GM18861 (cell line): Measurements from ENCODE around the gene RGS9.
"Not testable (repeated sequence)": the region's sequence is repeated elsewhere in the genome, so short reads cannot be mapped to it uniquely, and the experiment has no call there.

Experiments used
- ATAC-seq: cut with Tn5 transposase; IDR thresholded peaks from one replicate; pipeline ENCODE4 v1.9.1; 2021; ENCODE audit not compliant: unreplicated experiment

Gene RGS9

DNA sequence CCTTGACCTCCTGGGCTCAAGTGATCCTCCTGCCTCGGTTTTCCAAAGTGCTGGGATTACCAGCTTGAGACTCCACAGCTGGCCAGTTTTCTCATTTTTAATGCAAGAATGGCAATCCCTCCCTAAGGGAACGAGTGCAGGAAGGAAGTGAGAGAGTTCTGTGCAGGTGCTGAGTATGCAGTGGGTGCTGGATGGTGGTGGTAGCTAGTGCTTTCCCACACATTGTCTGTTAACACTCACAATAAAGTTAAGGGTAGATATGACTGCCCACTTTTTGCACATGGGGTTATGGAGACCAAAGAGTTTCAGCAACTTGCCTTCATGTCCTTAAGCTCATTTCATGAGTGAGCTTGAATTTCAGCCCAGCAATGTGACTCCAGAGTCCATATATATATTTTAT, 18.5 kb downstream of the RGS9 start:
- ATAC-seq: peak; percentile 28

DNA sequence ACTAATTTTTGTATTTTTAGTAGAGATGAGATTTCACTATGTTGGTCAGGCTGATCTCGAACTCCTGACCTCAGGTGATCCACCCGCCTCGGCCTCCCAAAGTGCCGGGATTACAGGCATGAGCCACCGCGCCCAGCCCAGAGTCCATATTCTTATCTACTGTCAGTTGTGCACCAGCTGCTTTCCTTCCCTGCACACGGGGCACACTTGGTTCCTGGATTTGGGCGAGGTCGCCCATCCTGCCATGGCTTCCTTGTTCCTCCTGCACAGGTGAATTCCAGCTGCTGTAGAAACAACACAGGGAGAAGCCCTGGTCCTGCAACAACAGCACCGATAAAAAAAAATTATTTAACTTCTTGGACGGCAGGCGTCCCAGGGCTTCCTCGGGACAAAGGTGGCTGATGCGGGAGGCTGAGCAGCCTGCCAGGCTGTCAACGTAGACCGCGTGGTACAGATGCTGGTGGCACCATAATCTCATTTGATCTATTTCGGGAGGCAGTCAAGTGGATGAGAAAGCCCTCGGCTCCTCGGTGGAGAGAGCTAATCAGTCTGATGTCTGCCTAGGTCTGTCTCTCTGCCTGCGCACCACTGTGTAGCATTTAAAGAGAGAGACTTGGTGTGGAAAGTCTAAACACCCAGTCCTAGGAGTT, 19.1 kb downstream of the RGS9 start:
- ATAC-seq: no peak

DNA sequence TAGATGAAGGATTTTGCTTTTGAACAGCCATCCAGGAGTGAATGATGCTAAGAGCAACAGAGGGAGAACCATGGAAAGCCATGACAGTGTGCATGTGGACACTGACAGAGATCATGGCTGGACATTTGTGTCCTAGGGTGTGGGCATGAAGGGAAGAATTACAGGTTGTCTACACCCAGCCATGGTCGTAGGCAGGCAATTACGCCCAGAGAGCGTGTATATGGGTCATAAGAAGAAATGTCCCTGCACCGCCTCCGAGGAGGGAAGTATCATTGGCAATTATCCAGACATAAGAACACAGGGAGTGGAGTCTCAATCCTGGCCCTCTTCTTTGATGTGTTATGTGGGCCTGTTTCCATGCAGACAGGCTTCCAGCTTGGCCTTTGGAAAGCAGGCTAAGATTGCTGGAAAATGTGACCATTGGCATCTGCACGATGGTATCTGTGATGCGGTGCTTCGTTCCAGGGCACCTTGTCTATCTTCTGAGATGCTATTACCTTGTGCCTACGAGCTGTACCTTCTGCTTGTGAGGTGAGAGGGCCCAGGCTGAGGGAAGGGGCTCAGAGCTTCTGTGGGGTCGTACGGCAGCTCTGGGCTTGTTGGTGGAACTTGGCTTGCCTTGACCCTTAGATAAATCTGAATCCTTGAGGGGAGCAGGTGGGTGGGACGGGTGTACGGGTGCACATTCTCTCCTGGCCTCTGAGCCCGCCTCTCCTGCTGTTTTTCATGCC, 19.8 kb downstream of the RGS9 start:
- ATAC-seq: no peak

DNA sequence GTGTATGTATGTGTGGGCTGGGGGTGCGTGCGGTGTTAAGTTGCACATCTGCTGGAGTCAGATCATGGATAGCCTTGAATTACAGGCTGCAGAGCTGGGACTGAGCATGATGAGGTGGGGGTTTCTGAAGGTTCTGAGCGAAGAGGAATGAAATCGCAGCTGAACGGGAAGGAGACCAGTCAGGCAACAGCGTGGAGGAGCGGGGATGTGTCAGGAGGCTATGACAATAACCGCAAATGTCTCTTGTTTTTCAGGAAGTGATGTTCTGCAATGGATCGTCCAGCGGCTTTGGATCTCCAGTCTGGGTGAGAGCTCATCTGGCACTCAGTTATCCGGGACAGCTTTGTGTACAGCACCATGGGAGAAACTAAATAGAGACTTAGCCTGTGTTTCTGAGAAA, 20.9 kb downstream of the RGS9 start:
- no peak for ATAC-seq

DNA sequence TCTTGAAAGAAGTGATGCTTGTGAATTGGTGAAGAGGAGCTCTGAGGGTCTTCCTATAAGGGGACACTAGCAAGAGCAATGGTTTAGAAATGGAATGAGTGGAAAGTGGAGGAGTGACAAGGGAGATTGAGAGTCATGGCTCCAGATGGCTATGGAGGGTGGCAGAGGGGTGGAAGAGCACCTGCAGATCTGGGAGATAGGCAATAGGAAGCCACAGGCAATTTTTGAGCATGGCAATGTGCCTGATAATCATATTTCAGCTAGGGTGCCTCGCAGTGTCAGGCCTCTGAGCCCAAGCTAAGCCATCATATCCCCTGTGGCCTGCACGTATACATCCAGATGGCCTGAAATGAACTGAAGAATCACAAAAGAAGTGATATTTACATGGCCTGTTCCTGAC, 21.5 kb downstream of the RGS9 start:
- no peak for ATAC-seq

DNA sequence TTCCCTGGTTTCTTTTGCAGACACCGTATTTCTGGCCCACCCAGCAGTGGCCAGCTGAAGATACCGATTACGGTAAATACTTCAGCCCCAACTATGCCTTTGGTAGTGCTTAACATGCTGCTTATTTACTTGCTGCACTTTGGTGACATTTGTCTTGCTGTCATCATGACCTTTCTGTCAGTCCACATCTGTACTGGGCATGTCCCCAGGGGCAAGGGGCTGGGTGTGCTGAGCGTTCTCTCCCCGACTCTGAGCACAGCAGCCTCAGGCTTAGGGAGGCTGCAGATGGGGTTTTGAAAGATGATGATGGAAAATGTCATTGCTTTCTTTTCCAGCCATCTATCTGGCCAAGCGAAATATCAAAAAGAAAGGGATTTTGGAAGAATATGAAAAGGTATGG, 23.3 kb downstream of the RGS9 start:
- no peak for ATAC-seq

DNA sequence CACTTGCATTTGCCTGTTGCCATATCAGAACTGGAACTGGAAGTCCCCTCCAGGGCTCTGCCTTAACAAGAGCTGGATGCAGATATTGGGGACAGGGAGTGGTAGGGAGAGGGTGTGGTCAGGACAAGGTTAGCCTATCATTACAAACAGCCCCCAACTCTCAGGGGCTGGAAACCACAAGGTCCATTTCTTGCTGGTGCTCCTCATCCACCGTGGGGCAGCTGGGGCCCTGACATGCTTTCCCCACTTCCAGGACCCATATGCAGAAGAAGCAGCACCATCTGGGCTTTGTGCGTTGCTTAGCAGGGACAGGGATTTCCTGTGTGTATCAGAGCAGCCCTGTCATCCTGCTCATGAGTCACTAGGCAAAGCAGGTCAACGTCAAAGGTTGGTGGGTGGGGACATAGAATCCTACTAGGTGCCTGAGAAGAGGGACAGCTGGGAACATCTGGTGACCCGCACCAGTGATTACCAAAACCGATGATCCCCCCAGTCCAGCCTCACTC, 26.9 kb downstream of the RGS9 start:
- ATAC-seq: peak; percentile 90

DNA sequence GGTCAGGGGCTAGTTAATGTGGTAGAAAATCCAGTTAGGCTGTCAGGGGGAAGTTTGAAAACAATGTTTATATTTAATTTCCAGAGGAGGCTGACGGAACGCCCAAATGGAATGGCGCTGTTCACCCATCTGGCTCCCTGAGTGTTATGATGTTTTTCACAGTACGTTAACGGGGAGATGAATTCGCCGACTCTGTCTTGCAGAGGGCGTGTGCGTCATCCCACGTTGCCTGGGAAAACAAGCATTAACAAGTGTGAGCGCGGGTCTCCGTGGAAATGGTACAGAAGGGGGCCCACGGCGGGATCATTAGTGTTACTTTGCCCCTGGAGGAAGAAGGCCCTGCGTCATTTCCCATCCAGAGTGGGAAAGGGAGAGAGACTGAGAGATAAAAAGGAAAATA, 29.6 kb downstream of the RGS9 start:
- no peak for ATAC-seq

DNA sequence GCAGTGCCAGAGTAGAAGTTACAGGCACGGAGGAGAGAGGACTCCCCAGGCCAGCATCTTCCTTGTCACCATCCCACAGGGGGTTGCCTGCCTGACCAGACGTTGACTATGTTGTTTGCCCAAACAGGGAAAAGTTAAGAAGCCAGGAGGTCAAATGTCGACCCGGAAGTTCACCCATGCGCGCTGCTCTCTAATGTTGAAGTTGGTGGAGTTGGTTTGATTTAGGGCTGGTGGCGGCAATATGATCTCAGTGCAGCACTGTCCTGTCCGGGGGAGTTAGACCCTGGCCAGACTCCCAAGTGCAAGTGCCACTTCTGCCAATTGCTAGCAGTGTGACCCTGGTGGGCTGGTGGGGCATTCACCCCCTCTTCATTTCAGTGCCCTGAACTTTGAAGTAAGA, 30.4 kb downstream of the RGS9 start:
- no peak for ATAC-seq

DNA sequence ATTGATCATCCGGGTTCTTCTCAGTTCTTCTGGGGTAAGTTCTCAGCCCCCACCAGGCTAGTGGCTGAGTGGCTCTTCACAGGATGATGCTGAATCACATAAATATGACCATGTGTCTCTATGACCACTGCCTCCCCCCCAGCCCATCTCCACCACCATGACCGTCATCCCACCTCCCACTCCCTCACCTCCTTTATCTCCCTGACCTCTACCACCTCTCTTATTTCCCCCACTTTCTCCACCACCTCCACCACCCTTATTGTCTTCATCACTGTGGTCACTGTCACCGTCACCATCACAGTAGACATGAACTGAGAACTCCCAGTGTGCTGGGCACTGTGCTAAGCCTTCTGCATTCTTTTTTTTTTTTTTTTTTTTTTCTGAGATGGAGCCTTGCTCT, 32.5 kb downstream of the RGS9 start:
- no peak for ATAC-seq

DNA sequence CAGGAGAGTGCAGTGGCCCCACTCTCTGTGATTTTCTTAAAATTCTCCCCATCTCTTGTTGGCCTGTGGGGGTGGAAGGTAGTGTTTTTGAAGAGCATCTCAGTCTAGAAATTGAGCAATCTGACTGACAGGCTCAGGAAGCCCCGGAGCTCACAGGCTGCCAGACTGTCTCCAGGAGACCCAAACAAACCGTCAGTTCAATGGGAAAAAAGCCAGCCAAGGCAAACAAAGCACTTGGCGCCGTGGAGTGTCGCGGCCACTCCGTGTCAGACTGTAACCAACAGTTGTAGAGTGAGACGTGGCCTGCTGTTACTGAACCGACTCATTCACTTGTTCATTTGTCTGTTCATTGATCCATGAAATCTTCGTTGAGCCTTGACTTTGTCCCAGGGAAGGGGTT, 33.7 kb downstream of the RGS9 start:
- ATAC-seq: no peak

DNA sequence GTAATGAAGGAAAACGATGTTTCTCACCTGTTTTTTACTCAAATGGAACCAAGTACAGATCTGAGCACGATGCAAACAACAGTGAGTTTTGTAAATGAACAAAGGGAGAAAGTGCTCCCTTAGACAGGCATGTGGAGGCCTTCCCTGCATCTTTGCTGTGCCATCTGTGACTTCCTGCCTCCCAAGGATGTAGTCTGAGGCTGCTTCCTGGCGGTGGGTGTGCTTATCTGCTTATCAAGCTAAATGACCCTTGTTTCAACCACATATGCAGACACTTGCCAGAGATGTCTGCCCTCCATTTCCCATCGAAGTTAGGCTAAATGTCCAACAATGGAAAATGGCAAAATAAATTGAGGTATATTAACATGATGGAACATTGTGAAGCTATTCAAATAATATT, 34.6 kb downstream of the RGS9 start:
- ATAC-seq: no peak

DNA sequence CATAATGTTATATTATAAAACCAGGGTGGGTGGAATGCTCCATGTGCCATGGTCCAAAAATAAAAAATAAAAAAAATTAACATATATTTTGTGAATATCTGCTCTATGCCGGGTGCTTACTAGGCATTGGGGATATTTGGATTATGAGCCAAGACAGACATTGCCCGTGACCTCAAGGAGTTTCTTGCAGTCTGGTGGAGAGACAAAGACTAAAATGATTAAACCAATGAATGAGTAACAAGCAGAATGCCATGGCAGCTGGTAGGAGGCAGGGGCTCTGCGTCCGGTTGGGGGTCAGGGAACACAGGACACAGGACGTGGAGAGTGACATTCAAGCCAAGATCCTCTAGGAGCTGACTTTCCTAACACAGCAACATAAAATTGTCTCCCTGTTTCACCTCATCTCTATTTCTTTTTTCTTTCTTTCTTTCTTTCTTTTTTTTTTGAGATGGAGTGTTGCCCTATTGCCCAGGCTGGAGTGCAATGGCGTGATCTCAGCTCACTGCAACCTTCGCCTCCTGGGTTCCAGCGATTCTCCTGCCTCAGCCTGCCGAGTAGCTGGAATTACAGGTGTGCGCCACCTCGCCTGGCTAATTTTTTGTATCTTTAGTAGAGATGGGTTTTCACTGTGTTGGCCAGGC, 35.4 kb downstream of the RGS9 start:
- no peak for ATAC-seq

DNA sequence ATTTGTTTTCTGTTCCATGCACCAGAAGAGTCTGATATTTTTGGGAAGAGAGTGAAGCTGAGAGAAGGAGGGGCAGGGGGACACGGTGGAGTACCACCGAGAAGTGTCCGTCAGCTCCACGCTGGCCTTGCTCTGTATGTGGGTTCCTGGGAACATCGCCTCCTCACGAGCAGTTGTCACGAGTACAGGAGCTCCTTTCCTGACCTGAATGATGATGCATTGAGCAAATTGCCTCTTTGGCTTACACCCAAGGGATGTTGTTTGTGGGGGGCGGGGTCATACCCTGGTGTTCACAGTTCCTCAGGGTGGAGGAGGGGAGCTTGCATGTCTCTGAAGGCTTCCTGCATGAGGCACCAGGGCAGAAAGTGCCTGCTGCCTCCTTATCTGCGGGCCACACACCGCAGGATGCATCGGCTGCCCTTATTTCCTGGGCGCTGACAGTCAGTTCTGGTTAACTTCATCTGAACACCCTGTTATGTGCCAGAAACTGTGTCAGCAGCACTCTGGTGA, 36.2 kb downstream of the RGS9 start:
- no peak for ATAC-seq

DNA sequence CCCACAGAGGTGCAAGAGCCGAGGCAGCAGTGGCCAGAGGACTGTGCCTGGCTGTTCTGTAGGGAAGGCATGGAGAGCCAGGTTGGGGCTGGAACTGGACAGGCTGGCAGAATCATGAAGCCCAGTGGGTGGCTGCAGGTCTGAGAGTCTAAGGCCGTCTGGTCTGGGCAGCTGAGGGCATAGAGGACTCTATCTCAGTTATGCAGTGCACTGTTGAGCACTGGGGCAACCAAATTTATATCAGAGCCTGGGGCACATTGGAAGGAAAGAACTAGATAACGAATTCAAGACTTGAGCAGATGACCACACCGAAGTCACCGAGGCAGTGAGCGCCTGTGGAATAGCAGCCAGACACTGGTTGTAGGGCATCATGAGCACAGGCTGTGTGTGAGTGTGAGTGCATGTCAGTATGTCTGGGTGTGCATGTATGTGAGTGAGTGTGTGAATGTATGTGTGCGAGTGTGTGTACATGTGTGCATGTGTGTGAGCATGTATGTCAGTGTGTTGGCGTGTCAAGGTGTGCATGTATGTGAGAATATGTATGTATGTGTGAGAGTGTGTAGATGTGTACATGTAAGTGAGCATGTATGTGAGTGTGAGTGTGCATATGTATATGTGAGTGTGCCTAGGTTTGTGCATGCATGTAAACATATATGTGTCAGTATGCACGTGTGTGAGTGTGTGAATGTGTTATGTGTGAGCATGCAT, 37.0 kb downstream of the RGS9 start:
- ATAC-seq: no peak

DNA sequence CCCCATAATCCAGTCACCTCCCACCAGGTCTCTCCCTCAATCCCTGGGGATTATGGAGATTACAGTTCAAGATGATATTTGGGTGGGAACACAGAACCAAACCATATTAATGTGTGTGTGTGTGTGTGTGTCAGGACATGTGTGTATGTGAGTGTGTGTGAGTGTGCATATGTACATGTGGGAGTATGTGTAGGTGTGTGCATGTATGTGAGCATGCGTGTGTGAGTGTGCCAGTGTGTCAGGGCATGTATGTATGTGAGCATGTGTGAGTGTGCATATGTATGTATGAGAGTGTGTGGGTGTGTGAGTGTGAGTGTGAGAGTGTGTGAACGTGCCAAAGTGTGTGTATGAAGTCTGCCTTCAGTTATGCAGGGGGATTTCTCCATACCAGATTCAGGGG, 37.8 kb downstream of the RGS9 start:
- no peak for ATAC-seq

DNA sequence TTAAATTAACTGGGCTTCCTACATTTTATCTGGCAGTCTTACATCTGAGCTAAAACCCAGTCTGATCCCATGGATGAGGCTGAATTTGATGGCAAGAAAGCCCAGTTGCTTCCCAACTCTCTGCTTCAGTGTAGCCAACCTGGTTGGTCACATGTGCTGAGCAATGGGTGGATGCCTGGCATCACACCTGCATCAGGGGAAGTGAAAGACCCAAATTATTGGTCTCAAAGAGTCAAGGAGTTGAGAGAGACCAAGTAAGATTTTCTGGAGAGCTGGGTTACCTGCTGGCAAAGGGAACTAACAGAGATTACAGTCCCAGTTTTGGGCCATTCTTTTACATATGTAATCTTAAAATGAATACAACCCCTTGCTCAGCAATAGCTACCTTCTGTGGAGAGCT, 38.8 kb downstream of the RGS9 start:
- no peak for ATAC-seq

DNA sequence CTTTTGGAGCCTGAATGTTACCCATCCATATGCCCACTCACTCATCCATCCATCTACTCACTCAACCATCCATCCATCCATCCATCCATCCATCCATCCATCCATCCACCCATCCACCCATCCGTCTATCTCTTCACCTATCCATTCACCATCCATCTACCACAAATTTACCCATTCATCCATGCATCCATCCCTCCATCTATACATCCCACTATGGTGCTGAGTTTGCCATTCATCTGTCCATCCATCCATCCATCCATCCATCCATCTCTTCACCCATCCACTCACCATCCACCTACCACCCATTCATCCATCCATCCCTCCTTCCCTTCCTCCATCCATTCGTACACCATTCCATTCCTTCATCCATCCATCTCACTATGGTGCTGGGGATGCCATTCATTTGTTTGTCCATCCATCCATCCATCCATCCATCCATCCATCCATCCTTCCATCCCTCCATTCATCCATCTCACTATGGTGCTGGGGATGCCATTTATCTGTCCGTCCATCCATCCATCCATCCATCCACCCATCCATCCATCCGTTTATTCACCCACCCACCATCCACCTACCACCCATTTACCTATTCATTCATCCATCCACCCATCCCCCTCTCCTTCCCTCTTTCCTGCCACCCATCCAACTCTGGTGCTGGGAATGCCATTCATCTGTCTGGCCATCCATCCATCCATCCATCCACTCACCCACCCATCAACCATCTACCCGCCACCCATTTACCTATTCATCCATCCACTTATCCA, 39.7 kb downstream of the RGS9 start:
- no peak for ATAC-seq

DNA sequence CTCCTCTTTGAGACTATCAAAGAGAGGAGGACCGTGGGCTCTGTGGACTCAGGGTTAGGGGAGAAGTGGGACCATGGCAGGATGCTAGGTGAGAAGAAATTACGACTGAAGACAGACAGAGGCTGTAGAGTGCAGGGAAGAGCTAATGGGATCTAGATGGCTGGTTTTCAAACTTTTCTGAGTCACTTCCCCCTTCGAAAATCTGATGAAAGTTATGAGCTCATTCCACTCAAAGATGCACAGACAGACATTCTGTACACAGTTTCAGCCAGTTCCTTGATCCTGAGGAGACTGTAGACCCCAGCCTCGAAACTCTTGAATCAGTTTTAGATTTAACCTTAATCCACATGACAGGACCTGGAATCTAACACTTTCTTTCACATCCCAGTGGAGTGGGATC, 40.7 kb downstream of the RGS9 start:
- no peak for ATAC-seq

DNA sequence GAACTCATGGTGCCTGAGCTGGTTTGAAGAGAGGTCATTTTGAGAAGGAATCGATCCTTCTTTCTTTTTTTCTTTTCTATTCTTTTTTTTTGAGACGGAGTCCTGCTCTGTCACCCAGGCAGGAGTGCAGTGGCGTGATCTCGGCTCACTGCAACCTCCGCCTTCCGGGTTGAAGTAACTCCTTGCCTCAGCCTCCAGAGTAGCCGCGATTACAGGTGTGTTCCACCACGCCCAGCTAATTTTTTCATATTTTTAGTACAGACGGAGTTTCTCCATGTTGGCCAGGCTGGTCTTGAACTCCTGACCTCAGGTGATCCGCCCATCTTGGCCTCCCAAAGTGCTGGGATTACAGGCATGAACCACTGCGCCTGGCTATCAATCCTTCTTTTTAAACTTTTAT, 43.1 kb downstream of the RGS9 start:
- ATAC-seq: not testable (repeated sequence)

DNA sequence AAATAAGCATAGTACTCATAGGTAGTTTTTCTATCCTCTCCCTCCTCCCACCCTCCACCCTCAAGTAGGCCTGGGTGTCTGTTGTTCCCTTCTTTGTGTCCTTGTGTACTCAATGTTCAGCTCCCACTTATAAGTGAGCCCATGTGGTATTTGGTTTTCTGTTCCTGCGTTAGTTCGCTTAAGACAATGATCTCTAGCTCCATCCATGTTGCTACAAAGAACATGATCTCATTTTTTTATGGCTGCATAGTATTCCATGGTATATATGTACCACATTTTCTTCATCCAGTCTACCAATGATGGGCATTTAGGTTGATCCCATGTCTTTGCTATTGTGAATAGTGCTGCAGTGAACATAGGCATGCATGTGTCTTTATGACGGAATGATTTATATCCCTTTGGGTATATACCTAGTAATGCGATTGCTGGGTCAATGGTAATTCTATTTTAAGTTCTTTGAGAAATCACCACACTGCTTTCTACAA, 43.6 kb downstream of the RGS9 start:
- ATAC-seq: not testable (repeated sequence)
